K562 (cell line): ENCODE measurements around the gene P2RY8. TPM values are rescaled to one million over a fixed set of nuclear protein-coding genes. Genes with fewer than 3 reads are reported as not detected.
"Not testable (repeated sequence)": the region's sequence is repeated elsewhere in the genome, so short reads cannot be mapped to it uniquely, and the experiment has no call there.

ENCODE experiments used
- ATAC-seq: fragments of 200-7000 bp; cut with Tn5 transposase; 3 replicates; pipeline ENCODE4 v1.9.1; 2020; ENCODE audit warnings: moderate library complexity
- BruUV-seq: library from RNA; stranded (reverse); fragments of 400-500 nt; replicated peaks from 2 replicates; lab custom pipeline; 2021; lab: Mats Ljungman, UMichigan
- CTCF ChIA-PET: fragments of 300-600 bp; formaldehyde crosslinking; extraction: SDS; loops from one replicate; lab custom pipeline; 2021; ENCODE audit warnings: low intra/inter-chr PET ratio; lab: Yijun Ruan, JAX
- POLR2A ChIA-PET: fragments of 300-600, 350-650 bp; sonication (Branson Sonifier 250); formaldehyde crosslinking; extraction: SDS; loops from one replicate; lab custom pipeline; 2021; ENCODE audit warnings: antibody characterized with exemption, inconsistent platforms; lab: Yijun Ruan, JAX
- DNase-seq, 4 experiments: peaks; one replicate each; pipeline versions ENCODE4 v3.0.0 to v3.0.0-alpha.2; 2011 to 2018; ENCODE audit warnings: low spot score in 3 of 4, mixed read lengths in 3 of 4; ENCODE audit errors: extremely low read depth in 1 of 4
- FAIRE-seq: peaks from 2 replicates; lab custom pipeline; 2011; peaks lifted over from hg19 to GRCh38; lab: Jason Lieb, UNC
- H2AFZ ChIP-seq: 2 replicates; pipeline ENCODE4 v1.6.0; 2011; ENCODE audit warnings: low read depth, low read length, control low read depth, inconsistent platforms
- H3K27ac ChIP-seq: fragments of 200-600 bp; 3 replicates; pipeline ENCODE4 v1.8.0; 2011; ENCODE audit warnings: low read depth, mild to moderate bottlenecking, control low read depth, inconsistent platforms, low read length, moderate library complexity, mixed read lengths; ENCODE audit errors: extremely low read depth
- H3K27me3 ChIP-seq, 2 experiments: fragments of 300-600 bp in 1 of 2; 2 replicates in 1 of 2; 3 replicates in 1 of 2; pipeline versions ENCODE4 v1.6.0 to v1.8.0; 2011; ENCODE audit warnings: inconsistent platforms in 2 of 2, low read length in 2 of 2, mild to moderate bottlenecking in 1 of 2, mixed read lengths in 1 of 2, moderate library complexity in 1 of 2; ENCODE audit not compliant: control insufficient read depth in 2 of 2, insufficient read depth in 2 of 2
- H3K36me3 ChIP-seq: fragments of 300-600 bp; 3 replicates; pipeline ENCODE4 v1.8.0; 2011; ENCODE audit warnings: mild to moderate bottlenecking, low read length, inconsistent platforms; ENCODE audit not compliant: control insufficient read depth, insufficient read depth
- H3K4me1 ChIP-seq, 2 experiments: fragments of 200-600 bp in 1 of 2; replicated peaks in 1 of 2; 2 replicates in 1 of 2; 3 replicates in 1 of 2; pipeline versions ENCODE4 v1.5.1 to v1.8.0; 2011; ENCODE audit warnings: inconsistent platforms in 2 of 2, low read length in 2 of 2, mild to moderate bottlenecking in 1 of 2, mixed read lengths in 1 of 2, moderate library complexity in 1 of 2; ENCODE audit not compliant: control insufficient read depth in 2 of 2, insufficient read depth in 2 of 2
- H3K4me2 ChIP-seq: 2 replicates; pipeline ENCODE4 v1.6.1; 2011; ENCODE audit warnings: low read length, control low read depth, inconsistent platforms, mixed read lengths; ENCODE audit not compliant: insufficient read depth
- H3K4me3 ChIP-seq: fragments of 200-600 bp; sonication (generic), shearing (Covaris generic); 2 replicates; pipeline ENCODE4 v1.5.1; 2016; ENCODE audit warnings: control low read depth, inconsistent platforms
- H3K79me2 ChIP-seq: fragments of 200-600 bp; 3 replicates; pipeline ENCODE4 v1.8.0; 2011; ENCODE audit warnings: low read length, inconsistent platforms; ENCODE audit not compliant: control insufficient read depth, insufficient read depth
- H3K9ac ChIP-seq, 2 experiments: 2 replicates each; pipeline versions ENCODE4 v1.6.0 to v1.6.1; 2011; ENCODE audit warnings: low read depth in 2 of 2, low read length in 2 of 2, control low read depth in 1 of 2, inconsistent platforms in 1 of 2, mild to moderate bottlenecking in 1 of 2, mixed read lengths in 1 of 2; ENCODE audit not compliant: insufficient read depth in 1 of 2
- H3K9me1 ChIP-seq: one replicate; pipeline ENCODE4 v1.6.0; 2011; ENCODE audit warnings: inconsistent platforms, mild to moderate bottlenecking, low read length, moderate library complexity; ENCODE audit not compliant: control insufficient read depth, insufficient read depth
- H3K9me3 ChIP-seq: replicated peaks from 2 replicates; pipeline ENCODE4 v1.5.1; 2011; ENCODE audit warnings: low read depth, low read length, inconsistent platforms; ENCODE audit not compliant: control insufficient read depth, insufficient read depth
- H4K20me1 ChIP-seq: replicated peaks from 2 replicates; pipeline ENCODE4 v1.6.1; 2011; ENCODE audit warnings: low read length, inconsistent platforms, mixed read lengths; ENCODE audit not compliant: control insufficient read depth, insufficient read depth
- BCOR ChIP-seq: fragments of 450-650 bp; IDR thresholded peaks from 2 replicates; pipeline ENCODE4 v1.6.1; 2016
- CBX1 ChIP-seq: sonication (generic); IDR thresholded peaks from 2 replicates; pipeline ENCODE4 v1.6.1; 2016; ENCODE audit warnings: antibody characterized with exemption, low read depth, mild to moderate bottlenecking
- CCNT2 ChIP-seq: IDR thresholded peaks from 2 replicates; pipeline ENCODE4 v1.6.1; 2011; ENCODE audit warnings: borderline replicate concordance, low read depth, mild to moderate bottlenecking, moderate library complexity, mixed read lengths, low read length; ENCODE audit not compliant: insufficient read length; ENCODE audit errors: extremely low read depth
- HDAC2 ChIP-seq: fragments of 450-650 bp; IDR thresholded peaks from 2 replicates; pipeline ENCODE4 v1.6.1; 2016; ENCODE audit warnings: mild to moderate bottlenecking
- KDM1A ChIP-seq, 2 experiments: fragments of 450-650 bp; IDR thresholded peaks; 2 replicates each; pipeline ENCODE4 v1.6.1; 2016; ENCODE audit warnings: mild to moderate bottlenecking in 2 of 2
- MEF2D ChIP-seq: conservative IDR thresholded peaks from 2 replicates; pipeline ENCODE4 v1.6.1; 2016; ENCODE audit warnings: low read depth, missing genetic modification characterization, missing compliant biosample characterization
- RBM25 ChIP-seq: fragments of 200-400 bp; formaldehyde crosslinking; IDR thresholded peaks from 2 replicates; pipeline ENCODE4 v1.6.1; 2018; ENCODE audit warnings: low read length, low read depth, moderate library complexity; ENCODE audit not compliant: severe bottlenecking
- RCOR1 ChIP-seq, 2 experiments: IDR thresholded peaks; 2 replicates each; pipeline ENCODE4 v1.6.1; 2012; ENCODE audit warnings: low read depth in 2 of 2, low read length in 2 of 2, borderline replicate concordance in 1 of 2, improper control_type of control experiment in 1 of 2
- RREB1 ChIP-seq: fragments of 250-450 bp; sonication (Bioruptor Pico); IDR thresholded peaks from 2 replicates; pipeline ENCODE4 v1.4.0; 2020
- SMARCA5 ChIP-seq: fragments of 450-650 bp; IDR thresholded peaks from 2 replicates; pipeline ENCODE4 v1.6.1; 2016
- TCF7 ChIP-seq: sonication (generic); IDR thresholded peaks from 2 replicates; pipeline ENCODE4 v1.6.1; 2016; ENCODE audit warnings: antibody characterized with exemption, borderline replicate concordance
- ZNF146 ChIP-seq: IDR thresholded peaks from one replicate; pipeline ENCODE4 v1.6.1; 2018; ENCODE audit warnings: missing compliant biosample characterization; ENCODE audit not compliant: unreplicated experiment
- WGBS: fragments of 100-300 bp; shearing (Covaris generic); methylation state at CpG from one replicate; pipeline ENCODE4 v1.1.6; 2016; ENCODE audit warnings: low coverage, mixed read lengths; ENCODE audit not compliant: insufficient coverage; ENCODE audit errors: missing lambda C conversion rate; 5-methylcytosine and 5-hydroxymethylcytosine counted together
- in situ Hi-C: fragments of 300-500 bp; cut with MboI; formaldehyde crosslinking; loops from 4 replicates; pipeline ENCODE4 v1.15.0; 2018; ENCODE audit warnings: inconsistent platforms, mixed read lengths
- intact Hi-C: fragments of 100-400 bp; cut with micrococcal nuclease; formaldehyde crosslinking; loops from 2 replicates; pipeline ENCODE4 v1.14.2; 2022
- polyA plus RNA-seq, 8 experiments: library from polyadenylated mRNA; depleted of rRNA in 4 of 8; stranded (reverse) in 5 of 8; unstranded in 3 of 8; fragments of >200 nt; fragmentation: Nextera tagmentation in 2 of 8; fragmentation: Illumina TruSeq in 1 of 8; extraction: Ambion mirVana in 2 of 8; extraction: Trizol in 1 of 8; gene quantifications; 2 replicates each; pipeline versions ENCODE4 v1.2.1 to v1.2.3, GENCODE V29; 2011 to 2014; ENCODE audit warnings: inconsistent platforms in 1 of 8, missing spikeins in 1 of 8
- total RNA-seq, 7 experiments: library from RNA; depleted of rRNA in 6 of 7; stranded (reverse); fragments of >200 nt in 6 of 7; fragmentation: Illumina TruSeq in 2 of 7; extraction: Trizol in 2 of 7; gene quantifications; 2 replicates each; pipeline versions ENCODE4 v1.2.1 to v1.2.3, GENCODE V29; 2011 to 2021; ENCODE audit warnings: low replicate concordance in 1 of 7

The P2RY8 gene
- total and polyA plus RNA-seq, 9 of the 15 experiments (the other 6 are each of a cell fraction or from before 2014, with no cell fraction given), result 0.04 to 0.69 (median 0.08) TPM; not detected in 3

GRCh38 chrX:1557442-1557841, 20.5 kb upstream of the P2RY8 start:
- POLR2A ChIA-PET, H3K9me3 ChIP-seq, in situ Hi-C loops, H3K36me3 ChIP-seq, H4K20me1 ChIP-seq, DNase-seq, FAIRE-seq, H3K4me1 ChIP-seq, H3K9ac ChIP-seq, H3K27ac ChIP-seq, H3K9me1 ChIP-seq, intact Hi-C loops, H3K79me2 ChIP-seq, CTCF ChIA-PET, H2AFZ ChIP-seq, H3K4me3 ChIP-seq, H3K4me2 ChIP-seq, BruUV-seq, ATAC-seq: not testable (repeated sequence)
- H3K27me3 ChIP-seq, result peaks cover 0 to 22% of the 10 kb centered on the region in 2 experiments; a peak in 2 of 5 replicates

- BruUV-seq, result no TSS peak
- no peak for FAIRE-seq
- WGBS, result 33% methylated on average over 6 of the region's 6 CpGs
- Histone ChIP-seq H3K4me3 (no peak overlapping the region), H3K9me1 (no peaks in the 10 kb centered on the region), H3K4me1 (no peaks in the 10 kb centered on the region), H4K20me1 (no peaks in the 10 kb centered on the region), H3K27me3 (peaks cover 2 to 23% of the 10 kb centered on the region in 2 experiments; a peak in 3 of 5 replicates), H3K27ac (no peak overlapping the region), H3K36me3 (no peaks in the 10 kb centered on the region), H3K9me3 (no peaks in the 10 kb centered on the region), H3K79me2 (no peaks in the 10 kb centered on the region)
- POLR2A ChIA-PET, result no interaction called here
- intact Hi-C loops, result no loop called here
- TF ChIP-seq MEF2D (tag) (no peak), ZNF146 (CRISPR knock-in tag) (peak; percentile 100), CCNT2 (no peak), TCF7 (no peak), RCOR1 (IDR thresholded peaks at IDR 0.05; ENCODE audit: borderline replicate concordance in 1 of 2, low read depth in 2 of 2, low read length in 2 of 2) (peak in 1 of 2 experiments; percentile 63; a peak in 2 of 4 replicates), RREB1 (CRISPR knock-in tag) (no peak), HDAC2 (peak; percentile 39; the same call in 1 of the 2 replicates), SMARCA5 (peak; percentile 91), CBX1 (0 out of 2 replicates have a peak, but pooled peaks have one; percentile 31), RBM25 (peak; percentile 93), KDM1A (IDR thresholded peaks at IDR 0.05) (peak in 1 of 2 experiments; percentile 37; a peak in 2 of 4 replicates), BCOR (peak; percentile 85)
- TF ChIP-seq, all 486 proteins: peak for 8
- in situ Hi-C loops, result no loop called here
- no peak overlapping the region for H3K4me2 ChIP-seq
- H3K9ac ChIP-seq, result no peak overlapping the region
- DNase-seq (no peak), ATAC-seq (no peak)
- CTCF ChIA-PET, result no interaction called here
- no peak overlapping the region for H2AFZ ChIP-seq
Observed at GRCh38 chrX:1555370-1555769, 18.4 kb upstream of the P2RY8 start.
